ENCODE data around the gene ZMYND8.

DNA sequence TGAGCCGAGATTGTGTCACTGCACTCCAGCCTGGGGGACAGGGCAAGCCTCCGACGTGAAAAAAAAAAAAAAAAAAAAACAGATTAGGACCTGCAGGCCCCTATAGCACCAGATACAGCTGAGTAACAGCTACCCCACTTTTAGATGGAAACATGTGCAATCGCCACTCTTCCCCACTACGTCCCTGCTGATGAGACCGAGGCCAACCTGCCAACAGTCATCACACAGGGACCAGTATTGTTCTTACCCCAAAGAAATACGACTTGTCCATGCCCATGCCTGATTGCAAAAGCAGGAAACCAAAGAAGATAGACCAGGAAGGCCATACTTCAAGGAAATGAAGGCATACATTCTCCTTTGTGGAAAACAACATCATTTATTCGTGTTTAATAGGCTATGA, 45.8 kb downstream of the ZMYND8 start:
- no peak for TF ChIP-seq GATA2 (IDR thresholded peaks at IDR 0.05; ENCODE audit: low read depth, low read length)
- TF ChIP-seq GATA3 (IDR thresholded peaks at IDR 0.05; ENCODE audit: low read depth, low read length), result no peak

Data from SH-SY5Y (cell line).